ENCODE results near the gene EXOC6. TPM values are rescaled to one million over a fixed set of nuclear protein-coding genes. Genes with fewer than 3 reads are reported as not detected.

EXOC6 gene
- total and polyA plus RNA-seq, 8 donors: 1.7 to 21.3 (median 4.6) TPM

- peaks cover 0 to 5% (median 0%) of the 10 kb centered on the region in 3 donors for H3K27me3 ChIP-seq
- H3K36me3 ChIP-seq: no peaks in the 10 kb centered on the region
- no peak overlapping the region for H3K27ac ChIP-seq
- intact Hi-C loops (cut with DNase I; ENCODE audit: low total_unique reads): no loop called here
- no peaks in the 10 kb centered on the region for H3K9me3 ChIP-seq
- 74 to 95% (median 88%) methylated on average over 2 of the region's 2 CpGs for WGBS, 5 donors
- TF ChIP-seq POLR2AphosphoS5 (IDR thresholded peaks at IDR 0.05) (no peak), CTCF (IDR thresholded peaks at IDR 0.05) (no peak), EP300 (IDR thresholded peaks at IDR 0.05) (no peak), POLR2A (IDR thresholded peaks at IDR 0.05) (no peak)
- H3K4me1 ChIP-seq: no peaks in the 10 kb centered on the region
- no peak for DNase-seq
- no peak overlapping the region for H3K4me3 ChIP-seq
These were observed 242.3 kb downstream of the EXOC6 start for GRCh38 chr10:93090619-93091018.

DNA sequence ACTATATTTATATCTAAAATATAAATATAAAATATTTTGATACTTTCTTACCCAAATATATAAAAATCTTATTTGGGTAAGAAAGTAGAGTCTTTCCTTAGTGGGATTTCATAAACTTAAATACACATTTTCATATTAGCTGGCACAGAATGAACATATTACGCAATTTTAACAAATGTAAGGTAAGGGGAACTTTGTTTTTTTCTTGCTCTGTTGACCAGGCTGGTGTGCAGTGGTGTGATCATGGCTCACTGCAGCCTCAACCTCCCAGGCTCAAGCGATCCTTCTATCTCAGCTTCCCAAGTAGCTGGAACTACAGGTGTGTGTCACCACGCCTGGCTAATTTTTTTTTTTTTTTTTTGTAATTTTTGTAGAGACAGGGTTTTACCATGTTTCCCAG lies 243.6 kb downstream of the EXOC6 start:
- Histone ChIP-seq H3K36me3 (no peaks in the 10 kb centered on the region), H3K27ac (no peak overlapping the region), H3K9me3 (no peaks in the 10 kb centered on the region), H3K27me3 (peaks cover 0 to 5% (median 0%) of the 10 kb centered on the region in 3 donors), H3K4me3 (no peak overlapping the region), H3K4me1 (no peaks in the 10 kb centered on the region)
- intact Hi-C loops (cut with DNase I; ENCODE audit: low total_unique reads): no loop called here
- TF ChIP-seq EP300 (IDR thresholded peaks at IDR 0.05): no peak
- TF ChIP-seq POLR2AphosphoS5 (IDR thresholded peaks at IDR 0.05): no peak
- no peak for TF ChIP-seq CTCF (IDR thresholded peaks at IDR 0.05)
- TF ChIP-seq POLR2A (IDR thresholded peaks at IDR 0.05): no peak
- DNase-seq: no peak
- 95 to 99% (median 96%) methylated on average over 3 of the region's 3 CpGs for WGBS, 5 donors

DNA sequence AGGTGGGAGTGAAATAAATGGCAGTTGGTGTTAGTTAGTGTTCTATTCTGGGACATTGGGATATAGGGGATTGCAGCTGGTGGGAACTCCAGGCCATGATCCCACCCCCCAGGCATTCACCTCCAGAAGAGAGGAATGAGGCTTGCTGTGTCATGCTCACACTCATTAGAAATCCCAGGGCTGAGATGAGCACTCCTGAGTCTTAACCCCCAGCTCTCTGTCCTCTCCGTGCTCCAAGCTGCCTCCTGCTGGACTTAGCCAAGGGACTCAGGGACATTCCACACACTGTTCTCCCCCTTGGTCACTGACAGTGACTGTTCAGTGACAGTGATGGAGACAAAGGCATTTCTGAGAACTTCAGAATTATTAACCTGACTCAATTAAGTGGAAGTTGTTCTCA lies 246.9 kb downstream of the EXOC6 start:
- intact Hi-C loops (cut with DNase I; ENCODE audit: low total_unique reads): no loop called here

GRCh38 chr10:93096901-93097300 lies 248.6 kb downstream of the EXOC6 start:
- TF ChIP-seq CTCF (IDR thresholded peaks at IDR 0.05) (no peak), POLR2AphosphoS5 (IDR thresholded peaks at IDR 0.05) (no peak), POLR2A (IDR thresholded peaks at IDR 0.05) (no peak), EP300 (IDR thresholded peaks at IDR 0.05) (no peak)
- no peak overlapping the region for H3K4me3 ChIP-seq
- H3K27ac ChIP-seq: no peak overlapping the region
- intact Hi-C loops (cut with DNase I; ENCODE audit: low total_unique reads): no loop called here
- 76 to 86% (median 83%) methylated on average over 3 to 5 of the region's 5 CpGs for WGBS, 5 donors
- DNase-seq: no peak
- H3K36me3 ChIP-seq: no peaks in the 10 kb centered on the region
- H3K4me1 ChIP-seq: no peaks in the 10 kb centered on the region
- no peaks in the 10 kb centered on the region for H3K27me3 ChIP-seq
- no peaks in the 10 kb centered on the region for H3K9me3 ChIP-seq

More for the DNA sequence above, 246.9 kb downstream of the EXOC6 start:
- WGBS, 5 donors: 40 to 77% (median 63%) methylated on average over 1 of the region's 1 CpG
- DNase-seq: no peak
- Histone ChIP-seq H3K27me3 (peaks cover 0 to 5% (median 0%) of the 10 kb centered on the region in 3 donors), H3K4me3 (no peak overlapping the region), H3K27ac (no peak overlapping the region), H3K9me3 (no peaks in the 10 kb centered on the region), H3K4me1 (no peaks in the 10 kb centered on the region), H3K36me3 (no peaks in the 10 kb centered on the region)
- TF ChIP-seq POLR2A (IDR thresholded peaks at IDR 0.05) (no peak), EP300 (IDR thresholded peaks at IDR 0.05) (no peak), POLR2AphosphoS5 (IDR thresholded peaks at IDR 0.05) (no peak), CTCF (IDR thresholded peaks at IDR 0.05) (no peak)
